ENCODE results near the gene SECISBP2. TPM values are rescaled to one million over a fixed set of nuclear protein-coding genes. Genes with fewer than 3 reads are reported as not detected.

Gene SECISBP2
- total and polyA plus RNA-seq, 7 donors, result 21.0 to 41.8 (median 35.0) TPM

GRCh38 chr9:89313842-89314241, 4.5 kb upstream of the SECISBP2 start:
- WGBS, 2 donors, result 58 to 59% methylated on average over 1 of the region's 1 CpG
- TF ChIP-seq POLR2A (IDR thresholded peaks at IDR 0.05) (no peak), EP300 (IDR thresholded peaks at IDR 0.05) (no peak), CTCF (IDR thresholded peaks at IDR 0.05) (no peak), POLR2AphosphoS5 (IDR thresholded peaks at IDR 0.05) (no peak)
- Histone ChIP-seq H3K36me3 (no peaks in the 10 kb centered on the region), H3K27me3 (no peaks in the 10 kb centered on the region), H3K4me3 (no peak overlapping the region), H3K27ac (no peak overlapping the region), H3K9me3 (no peaks in the 10 kb centered on the region), H3K4me1 (peaks cover 0 to 42% (median 28%) of the 10 kb centered on the region in 4 donors)
- no peak for DNase-seq
- intact Hi-C loops (cut with DNase I), result no loop called here

GRCh38 chr9:89314955-89315354, 3.3 kb upstream of the SECISBP2 start:
- Histone ChIP-seq H3K4me3 (no peak overlapping the region), H3K9me3 (no peaks in the 10 kb centered on the region), H3K27ac (no peak overlapping the region), H3K27me3 (no peaks in the 10 kb centered on the region), H3K36me3 (no peaks in the 10 kb centered on the region), H3K4me1 (peaks cover 0 to 45% (median 28%) of the 10 kb centered on the region in 4 donors)
- TF ChIP-seq CTCF (IDR thresholded peaks at IDR 0.05) (no peak), EP300 (IDR thresholded peaks at IDR 0.05) (no peak), POLR2AphosphoS5 (IDR thresholded peaks at IDR 0.05) (no peak)
- intact Hi-C loops (cut with DNase I), result no loop called here
- WGBS, 2 donors, result 94 to 96% methylated on average over 1 of the region's 1 CpG
- no peak for DNase-seq

DNA sequence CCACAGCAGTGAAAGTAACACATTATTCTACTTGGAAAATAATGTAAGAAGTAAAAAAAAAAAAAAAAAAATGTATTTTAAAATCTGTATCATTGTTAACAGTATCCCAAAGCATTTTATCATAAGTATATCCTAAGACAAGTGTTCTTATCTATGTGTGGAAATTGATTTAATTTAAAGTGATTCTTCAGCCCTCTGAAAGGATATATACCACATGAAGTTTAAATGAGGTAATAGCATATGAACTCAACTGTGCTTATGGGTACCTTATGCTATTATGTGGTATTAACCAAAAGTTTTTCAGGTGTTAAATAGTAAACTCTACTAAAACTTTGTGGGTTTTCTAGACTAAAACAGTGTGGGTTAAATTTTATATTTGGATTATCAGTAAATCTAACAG, 2.8 kb upstream of the SECISBP2 start:
- Histone ChIP-seq H3K27ac (no peak overlapping the region), H3K4me1 (peaks cover 0 to 45% (median 32%) of the 10 kb centered on the region in 4 donors), H3K27me3 (no peaks in the 10 kb centered on the region), H3K4me3 (no peak overlapping the region), H3K36me3 (peaks cover 0 to 1% (median 0%) of the 10 kb centered on the region in 4 donors), H3K9me3 (no peaks in the 10 kb centered on the region)
- no peak for DNase-seq
- TF ChIP-seq CTCF (IDR thresholded peaks at IDR 0.05) (no peak), EP300 (IDR thresholded peaks at IDR 0.05) (no peak), POLR2AphosphoS5 (IDR thresholded peaks at IDR 0.05) (no peak), POLR2A (IDR thresholded peaks at IDR 0.05) (no peak)
- intact Hi-C loops (cut with DNase I), result no loop called here

GRCh38 chr9:89317282-89317681, 1.0 kb upstream of the SECISBP2 start:
- Histone ChIP-seq H3K36me3 (peaks cover 0 to 5% (median 0%) of the 10 kb centered on the region in 4 donors), H3K4me3 (no peak overlapping the region), H3K27me3 (no peaks in the 10 kb centered on the region), H3K4me1 (peaks cover 0 to 47% (median 28%) of the 10 kb centered on the region in 4 donors), H3K9me3 (no peaks in the 10 kb centered on the region), H3K27ac (peak overlapping the region; percentile 98 to 100 (median 100))
- DNase-seq, result no peak
- TF ChIP-seq EP300 (IDR thresholded peaks at IDR 0.05), result no peak
- no peak for TF ChIP-seq POLR2AphosphoS5 (IDR thresholded peaks at IDR 0.05)
- TF ChIP-seq CTCF (IDR thresholded peaks at IDR 0.05), result no peak
- TF ChIP-seq POLR2A (IDR thresholded peaks at IDR 0.05), result no peak
- WGBS, 2 donors, result 84 to 86% methylated on average over 4 of the region's 4 CpGs
- intact Hi-C loops (cut with DNase I), result no loop called here
